GM11168 (cell line): Measurements from ENCODE around the gene MKNK2.
"Not testable (repeated sequence)": the region's sequence is repeated elsewhere in the genome, so short reads cannot be mapped to it uniquely, and the experiment has no call there.

Experiments
- in situ Hi-C: fragments of 300-500 bp; cut with MboI; formaldehyde crosslinking; loops from one replicate; pipeline ENCODE4 v1.12.0; 2022; ENCODE audit warnings: low sequenced_read_pairs; ENCODE audit not compliant: unreplicated experiment

The MKNK2 gene

GRCh38 chr19:2003874-2004273, 47.2 kb downstream of the MKNK2 start:
- in situ Hi-C loops: no loop called here

GRCh38 chr19:1999856-2000515, 51.1 kb downstream of the MKNK2 start:
- in situ Hi-C loops: no loop called here

- in situ Hi-C loops: no loop called here
Observed at GRCh38 chr19:1998712-1999708, 52.0 kb downstream of the MKNK2 start.

GRCh38 chr19:1997353-1998233, 53.5 kb downstream of the MKNK2 start:
- in situ Hi-C loops: no loop called here

GRCh38 chr19:1992759-1993260, 58.2 kb downstream of the MKNK2 start:
- in situ Hi-C loops: no loop called here

- in situ Hi-C loops: no loop called here
Observed at GRCh38 chr19:1991018-1991913, 59.8 kb downstream of the MKNK2 start.

DNA sequence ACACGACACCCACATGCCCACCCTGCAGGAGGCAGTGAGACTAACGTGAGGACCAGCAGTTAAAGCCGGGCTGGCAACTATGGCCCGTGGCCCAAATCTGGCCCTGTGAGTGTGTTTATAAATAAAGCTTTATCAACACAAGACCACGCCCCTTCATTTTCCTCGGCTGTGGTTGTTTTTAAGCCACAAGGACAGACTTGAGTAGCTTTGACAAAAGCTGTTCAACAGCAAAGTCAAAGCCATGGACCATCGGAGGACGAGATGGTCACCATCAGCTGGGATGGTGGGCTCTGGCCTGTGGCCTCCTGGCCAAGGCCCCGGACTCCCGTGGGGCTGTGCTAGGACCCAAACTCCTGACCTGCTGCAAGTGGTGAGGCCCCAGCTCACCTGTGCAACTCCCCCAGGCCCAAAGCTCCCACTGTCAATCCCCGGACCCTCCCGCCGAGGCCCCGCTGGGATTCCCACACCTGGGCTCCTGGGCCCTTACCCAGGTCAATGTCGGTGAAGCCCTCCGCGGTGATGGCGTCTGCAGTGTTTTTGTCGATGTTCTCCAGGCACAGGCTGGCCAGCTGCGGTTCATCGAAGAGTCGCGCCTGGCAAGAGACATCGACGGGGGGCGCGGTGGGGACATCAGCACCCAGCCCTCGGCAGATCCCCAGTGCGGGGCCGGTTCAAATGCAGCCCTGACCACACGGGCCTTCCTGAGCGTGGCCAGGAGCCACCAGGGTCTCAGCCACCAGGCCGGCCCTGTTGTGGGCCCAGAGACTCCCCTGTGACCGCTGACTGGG, 60.6 kb downstream of the MKNK2 start:
- in situ Hi-C loops: no loop called here

DNA sequence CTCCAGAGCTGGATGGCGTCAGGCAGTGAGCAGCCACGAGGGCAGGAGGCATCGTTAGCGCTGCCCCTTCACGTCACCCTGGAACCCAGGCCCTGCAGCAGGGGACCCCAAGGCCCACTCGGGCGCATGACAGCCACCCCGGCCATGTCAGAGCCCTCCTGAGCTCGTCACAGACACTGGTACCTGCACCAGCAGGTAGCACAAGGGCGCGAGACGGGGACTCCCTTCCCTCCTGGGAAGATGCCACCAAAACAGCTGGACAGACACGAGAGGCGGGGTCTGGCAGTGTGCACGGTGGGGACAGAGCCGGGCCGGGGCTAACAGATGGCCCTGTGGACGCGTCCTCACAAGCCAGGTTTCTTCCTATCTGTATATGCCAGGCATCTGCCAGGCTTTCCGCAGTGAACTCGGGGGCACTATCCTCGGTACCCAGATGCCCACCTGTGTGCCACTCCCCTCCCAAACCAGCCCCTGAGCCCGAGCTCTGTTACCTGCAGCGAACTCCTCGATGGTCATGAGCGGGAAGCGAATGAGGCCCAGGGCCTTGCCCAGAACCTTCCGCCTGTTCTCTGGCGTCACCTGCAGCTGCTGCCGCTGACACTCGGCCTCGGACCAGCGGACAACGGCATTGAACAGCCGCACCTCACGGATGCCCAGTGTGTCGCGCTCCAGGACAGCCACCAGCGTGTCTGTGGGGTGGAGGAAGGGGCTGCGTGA, 61.4 kb downstream of the MKNK2 start:
- in situ Hi-C loops: no loop called here

DNA sequence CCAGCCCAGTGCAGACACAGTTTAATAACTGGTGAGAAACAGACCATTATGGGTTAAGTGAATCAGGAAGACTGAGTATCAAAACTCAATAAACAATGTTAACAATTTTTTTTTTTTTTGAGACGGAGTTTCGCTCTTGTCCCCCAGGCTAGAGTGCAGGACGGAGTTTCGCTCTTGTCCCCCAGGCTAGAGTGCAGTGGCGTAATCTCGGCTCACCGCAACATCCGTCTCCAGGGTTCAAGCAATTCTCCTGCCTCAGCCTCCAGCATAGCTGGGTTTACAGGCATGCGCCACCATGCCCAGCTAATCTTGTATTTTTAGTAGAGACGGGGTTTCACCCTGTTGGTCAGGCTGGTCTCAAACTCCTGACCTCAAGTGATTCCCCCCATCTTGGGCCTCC, 62.6 kb downstream of the MKNK2 start:
- in situ Hi-C loops: not testable (repeated sequence)
